GM21390 (cell line): Measurements from ENCODE around the gene COL25A1.
"Not testable (repeated sequence)": the region's sequence is repeated elsewhere in the genome, so short reads cannot be mapped to it uniquely, and the experiment has no call there.

Experiments
- ATAC-seq: cut with Tn5 transposase; IDR thresholded peaks from one replicate; pipeline ENCODE4 v1.9.1; 2021; ENCODE audit not compliant: unreplicated experiment

The COL25A1 gene

GRCh38 chr4:108978066-108978465, 324.4 kb downstream of the COL25A1 start:
- no peak for ATAC-seq

- no peak for ATAC-seq
Observed at GRCh38 chr4:108972613-108973283, 329.7 kb downstream of the COL25A1 start.

DNA sequence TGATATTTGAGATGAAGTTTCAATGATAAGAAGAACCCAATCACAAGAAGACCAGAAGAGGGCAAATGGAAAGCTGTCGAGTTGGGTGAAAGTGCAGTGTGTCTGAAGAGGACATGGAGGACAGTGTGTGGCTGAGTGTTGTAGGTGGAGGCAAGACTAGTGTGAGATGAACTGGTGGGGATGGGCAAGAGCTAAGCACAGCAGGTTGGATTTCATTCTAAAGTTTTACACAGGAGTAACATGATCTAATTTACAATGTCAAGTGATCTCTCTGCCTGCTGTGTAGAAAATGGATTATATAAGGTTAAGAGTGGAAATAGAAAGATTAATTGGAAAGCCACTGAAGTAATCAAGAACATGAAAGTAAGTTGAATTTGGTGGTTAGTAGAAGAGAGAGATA, 331.0 kb downstream of the COL25A1 start:
- ATAC-seq = no peak

DNA sequence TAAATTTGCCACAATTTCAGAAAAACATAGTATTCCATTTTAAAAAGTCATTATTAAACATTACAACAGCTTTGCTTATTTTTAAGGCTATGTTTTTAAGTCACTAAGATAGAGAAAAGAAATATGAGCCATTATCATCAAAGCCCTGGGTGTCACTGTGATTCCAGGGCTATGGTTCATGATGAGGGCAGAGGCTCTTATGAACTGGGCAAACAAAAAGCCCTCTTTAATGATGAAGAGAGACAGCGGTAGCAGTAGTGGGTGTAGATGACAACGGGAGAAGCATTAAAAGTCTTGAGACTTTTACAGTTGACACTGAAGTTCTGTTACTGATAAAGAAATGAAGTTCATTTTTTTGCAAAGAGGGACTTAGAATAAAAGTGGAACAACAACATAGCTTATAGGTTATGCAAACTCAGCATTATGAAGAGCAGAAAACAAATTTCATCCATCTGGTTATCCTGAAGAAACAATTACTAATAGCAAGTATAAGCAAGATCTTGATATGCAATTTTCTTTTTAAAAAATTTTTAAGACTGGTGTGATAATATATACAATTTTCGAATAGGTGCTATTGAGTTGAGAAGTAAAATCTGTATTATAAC, 336.9 kb downstream of the COL25A1 start:
- ATAC-seq = no peak

GRCh38 chr4:108965016-108965415, 337.4 kb downstream of the COL25A1 start:
- ATAC-seq = no peak

DNA sequence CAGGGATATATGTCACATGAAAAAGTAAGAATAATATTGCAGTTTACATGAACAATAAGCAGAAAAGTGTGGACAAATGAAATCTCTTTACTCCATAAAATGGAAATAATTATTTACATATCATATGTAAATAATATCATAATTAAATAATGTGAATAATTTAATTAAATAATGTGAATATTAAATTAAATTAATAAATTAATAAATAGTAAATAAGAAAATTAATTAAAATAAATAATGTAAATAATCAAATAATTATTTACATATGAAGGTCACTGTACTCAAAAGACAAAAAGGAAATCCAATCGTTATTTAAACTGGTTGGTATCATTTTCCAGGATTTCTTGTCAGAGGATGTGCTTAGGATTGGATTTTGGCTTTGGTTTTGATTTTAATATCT, 338.5 kb downstream of the COL25A1 start:
- no peak for ATAC-seq

DNA sequence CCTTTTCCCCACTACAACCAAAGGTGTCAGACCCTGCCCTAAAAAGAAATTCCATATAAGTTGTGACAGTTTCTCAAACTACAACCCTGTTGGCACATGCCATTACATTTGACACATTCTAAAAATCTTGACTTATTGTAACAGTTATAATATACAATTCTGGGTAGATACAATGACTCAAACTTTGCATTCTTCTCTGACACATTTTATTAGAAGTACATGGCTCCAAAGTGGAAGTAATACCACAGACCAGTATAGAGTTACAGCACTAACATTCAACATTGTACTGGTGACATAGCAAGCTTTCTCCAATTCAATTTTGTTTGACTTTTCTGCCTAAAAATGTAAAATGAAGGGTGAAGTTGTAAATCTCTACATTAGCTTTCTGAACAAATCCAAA, 343.0 kb downstream of the COL25A1 start:
- no peak for ATAC-seq

DNA sequence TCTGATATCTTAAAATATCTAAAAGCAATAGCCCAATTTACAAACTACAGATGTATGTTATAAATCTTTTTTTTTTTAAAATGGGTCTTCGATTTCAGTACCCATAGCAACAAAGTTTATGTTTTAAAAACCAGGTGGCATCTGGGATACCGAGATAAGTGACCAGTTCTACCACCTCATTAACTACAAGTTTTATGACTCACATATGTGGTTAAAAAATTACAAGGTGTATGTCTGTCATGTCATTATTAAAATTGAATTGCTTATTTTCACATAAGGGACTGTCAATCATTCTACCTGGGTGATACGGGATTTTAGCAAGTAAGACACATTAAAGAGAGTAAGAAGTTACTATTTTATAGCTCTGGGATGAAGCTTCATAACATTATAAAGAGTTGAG, 347.6 kb downstream of the COL25A1 start:
- ATAC-seq = no peak

- no peak for ATAC-seq
Observed at GRCh38 chr4:108953941-108954340, 348.5 kb downstream of the COL25A1 start.

DNA sequence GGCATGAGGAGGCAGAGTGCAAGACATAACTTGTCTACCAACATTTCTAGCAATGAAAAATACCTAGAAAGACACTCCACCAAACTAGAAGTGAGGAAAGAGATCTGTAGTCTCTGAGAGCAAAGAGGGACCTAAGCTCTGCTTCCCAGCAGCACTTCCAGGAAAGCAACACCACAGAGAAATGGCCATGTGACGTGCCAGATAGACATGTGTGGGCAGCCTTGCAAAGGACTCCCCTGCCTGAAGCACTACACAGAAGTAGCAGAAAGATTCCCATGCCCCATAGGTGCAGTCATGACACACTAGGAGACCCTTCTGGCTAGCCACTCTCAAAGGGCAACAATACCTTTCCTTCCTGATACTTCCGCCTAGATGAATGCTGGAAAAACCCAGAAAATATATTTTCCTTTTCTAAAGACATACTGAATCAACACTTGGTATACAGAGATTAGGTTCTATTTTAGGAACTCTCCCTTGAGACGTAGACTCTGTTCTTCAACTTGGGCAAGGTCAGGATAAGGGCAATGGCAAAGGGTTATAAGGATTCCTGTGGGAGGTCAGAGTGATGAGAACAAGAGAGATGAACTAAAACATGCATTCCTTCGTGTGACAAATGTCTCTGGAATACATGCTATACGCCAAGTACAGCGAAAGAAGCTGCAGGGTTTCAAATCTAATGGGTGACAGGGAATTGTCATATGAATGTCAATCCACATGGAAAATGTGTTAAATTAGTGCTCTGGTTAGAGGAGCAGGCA, 352.1 kb downstream of the COL25A1 start:
- no peak for ATAC-seq

DNA sequence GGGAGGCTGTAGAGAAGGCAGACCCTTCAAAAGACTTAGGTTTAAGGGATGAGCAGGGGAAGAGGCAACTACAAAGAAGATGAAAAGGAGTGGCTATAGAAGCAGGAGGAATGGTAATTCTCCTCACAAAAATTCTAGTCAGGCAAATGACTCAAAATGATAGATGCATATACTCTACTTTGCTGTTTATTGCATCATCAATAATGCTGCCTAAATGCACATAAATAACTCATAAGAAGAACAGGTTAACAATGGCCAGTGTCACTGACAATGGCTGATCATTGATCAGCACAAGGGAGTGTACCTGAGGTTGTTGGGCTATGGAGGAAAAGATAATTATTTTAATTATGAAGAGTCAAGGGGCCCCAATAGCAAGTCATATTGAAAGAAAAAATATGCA, 354.9 kb downstream of the COL25A1 start:
- no peak for ATAC-seq

DNA sequence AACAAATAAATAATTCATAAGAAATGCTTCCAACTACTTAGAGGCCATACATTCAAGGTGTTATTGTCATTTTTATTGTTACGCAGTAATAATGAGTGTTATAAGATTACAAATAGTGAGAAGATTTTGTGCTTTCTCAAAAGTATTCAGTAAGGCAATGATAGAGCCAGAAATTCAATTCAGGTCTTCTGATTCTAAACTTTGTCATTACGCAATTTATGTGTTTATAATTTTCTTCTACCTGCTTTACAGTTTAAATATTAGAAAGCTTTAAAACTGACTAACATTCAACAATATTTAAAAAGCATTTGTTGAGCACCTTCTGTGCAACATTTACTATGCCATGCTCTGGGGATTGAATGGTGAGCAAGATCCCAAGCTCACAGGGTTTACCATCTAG, 356.2 kb downstream of the COL25A1 start:
- no peak for ATAC-seq

GRCh38 chr4:108943976-108944591, 358.4 kb downstream of the COL25A1 start:
- ATAC-seq = no peak

GRCh38 chr4:108943371-108943770, 359.1 kb downstream of the COL25A1 start:
- ATAC-seq = no peak

DNA sequence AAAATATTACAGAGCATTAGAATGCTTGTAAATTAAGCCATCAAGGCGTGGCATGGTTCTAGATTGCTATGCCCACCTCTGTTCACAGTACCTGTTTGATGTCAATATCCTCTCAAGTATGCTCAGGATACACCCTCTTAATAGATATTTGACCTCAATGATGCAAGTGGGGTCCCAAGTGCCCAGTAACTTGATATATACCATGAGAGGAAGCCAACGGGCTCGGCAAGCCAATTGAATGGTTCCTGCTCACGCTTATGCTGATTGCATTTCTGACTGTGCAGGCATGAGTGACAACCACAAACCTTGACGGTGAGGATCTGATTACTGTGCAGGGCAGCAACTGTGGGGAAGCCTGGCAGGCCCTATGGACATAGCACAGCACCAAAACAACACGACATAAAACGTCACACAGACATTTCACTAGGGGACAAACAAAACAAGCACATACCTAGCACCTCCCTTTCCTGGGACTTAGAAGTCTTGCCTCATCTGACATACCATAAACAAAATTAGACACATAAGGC, 360.5 kb downstream of the COL25A1 start:
- ATAC-seq = no peak

GRCh38 chr4:108940634-108941033, 361.8 kb downstream of the COL25A1 start:
- no peak for ATAC-seq

GRCh38 chr4:108940149-108940548, 362.3 kb downstream of the COL25A1 start:
- no peak for ATAC-seq

GRCh38 chr4:108937066-108937465, 365.4 kb downstream of the COL25A1 start:
- no peak for ATAC-seq

DNA sequence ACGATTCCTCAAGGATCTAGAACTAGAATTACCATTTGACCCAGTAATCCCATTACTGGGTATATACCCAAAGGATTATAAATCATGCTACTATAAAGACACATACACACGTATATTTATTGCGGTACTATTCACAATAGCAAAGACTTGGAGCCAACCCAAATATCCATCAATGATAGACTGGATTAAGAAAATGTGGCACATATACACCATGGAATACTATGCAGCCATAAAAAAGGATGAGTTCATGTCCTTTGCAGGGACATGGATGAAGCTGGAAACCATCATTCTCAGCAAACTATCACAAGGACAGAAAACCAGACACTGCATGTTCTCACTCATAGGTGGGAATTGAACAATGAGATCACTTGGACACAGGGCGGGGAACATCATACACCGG, 368.5 kb downstream of the COL25A1 start:
- ATAC-seq = not testable (repeated sequence)

DNA sequence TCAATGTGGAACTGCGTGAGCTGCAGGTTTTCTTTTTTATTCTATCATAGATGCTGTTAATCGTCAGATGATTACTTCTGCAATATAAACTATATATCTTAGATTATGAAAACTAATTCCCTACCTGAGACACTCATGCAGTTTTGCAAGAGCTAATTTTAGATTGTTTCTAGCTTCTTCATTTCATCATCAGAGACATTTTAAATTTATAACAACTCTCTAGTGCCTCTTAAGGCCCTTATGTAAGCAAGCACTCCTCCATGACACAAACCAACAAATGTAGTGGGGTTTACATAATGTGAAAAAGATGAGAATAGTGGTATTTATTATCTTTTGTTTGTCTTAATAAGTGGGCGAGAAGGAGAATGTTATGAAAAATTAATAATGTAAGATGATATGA, 369.4 kb downstream of the COL25A1 start:
- ATAC-seq = no peak

- ATAC-seq = no peak
Observed at GRCh38 chr4:108931926-108932325, 370.5 kb downstream of the COL25A1 start.

DNA sequence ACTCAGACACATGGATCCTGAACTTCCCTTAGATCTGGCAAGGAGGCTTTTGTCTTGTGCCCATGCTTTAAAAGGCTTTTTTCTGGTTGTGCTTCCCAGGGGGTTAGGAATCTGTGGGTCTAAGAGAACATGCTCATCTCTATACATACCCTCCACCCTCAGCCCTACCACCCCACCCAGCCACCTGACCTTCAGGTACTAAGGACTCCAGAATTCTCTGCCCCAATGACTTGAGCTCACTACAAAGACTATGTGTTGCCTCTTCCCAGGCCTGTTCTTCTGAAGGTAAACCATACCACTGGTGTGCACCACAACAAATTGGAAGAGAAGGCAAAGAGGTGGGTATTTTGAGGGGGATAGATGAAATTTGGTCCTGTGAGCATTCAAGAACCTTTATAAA, 372.3 kb downstream of the COL25A1 start:
- ATAC-seq = no peak
